ENCODE results near the gene EXD3.
"Not testable (repeated sequence)": the region's sequence is repeated elsewhere in the genome, so short reads cannot be mapped to it uniquely, and the experiment has no call there.

Gene EXD3

DNA sequence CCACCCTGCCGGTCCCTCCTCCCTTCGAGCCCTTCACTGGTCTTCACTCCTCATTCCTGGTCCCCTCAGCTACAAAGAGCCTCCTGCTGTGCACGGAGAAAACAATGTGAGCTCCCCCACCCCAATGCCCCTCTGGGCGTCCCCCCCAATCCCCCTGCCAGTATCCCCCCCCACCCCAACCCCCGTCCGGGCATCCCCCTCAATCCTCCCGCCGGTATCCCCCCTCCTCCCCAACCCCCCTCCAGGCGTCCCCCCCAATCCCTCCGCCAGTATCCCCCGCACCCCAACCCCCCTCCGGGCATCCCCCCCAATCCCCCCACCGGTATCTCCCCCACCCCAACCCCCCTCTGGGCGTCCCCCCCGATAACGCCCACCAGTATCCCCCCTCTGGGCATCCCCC is 42.8 kb downstream of the EXD3 start:
- no peak for DNase-seq (ENCODE audit: low read depth, low spot score)

GRCh38 chr9:137379761-137380161 is 43.2 kb downstream of the EXD3 start:
- no peak for DNase-seq (ENCODE audit: low read depth, low spot score)

DNA sequence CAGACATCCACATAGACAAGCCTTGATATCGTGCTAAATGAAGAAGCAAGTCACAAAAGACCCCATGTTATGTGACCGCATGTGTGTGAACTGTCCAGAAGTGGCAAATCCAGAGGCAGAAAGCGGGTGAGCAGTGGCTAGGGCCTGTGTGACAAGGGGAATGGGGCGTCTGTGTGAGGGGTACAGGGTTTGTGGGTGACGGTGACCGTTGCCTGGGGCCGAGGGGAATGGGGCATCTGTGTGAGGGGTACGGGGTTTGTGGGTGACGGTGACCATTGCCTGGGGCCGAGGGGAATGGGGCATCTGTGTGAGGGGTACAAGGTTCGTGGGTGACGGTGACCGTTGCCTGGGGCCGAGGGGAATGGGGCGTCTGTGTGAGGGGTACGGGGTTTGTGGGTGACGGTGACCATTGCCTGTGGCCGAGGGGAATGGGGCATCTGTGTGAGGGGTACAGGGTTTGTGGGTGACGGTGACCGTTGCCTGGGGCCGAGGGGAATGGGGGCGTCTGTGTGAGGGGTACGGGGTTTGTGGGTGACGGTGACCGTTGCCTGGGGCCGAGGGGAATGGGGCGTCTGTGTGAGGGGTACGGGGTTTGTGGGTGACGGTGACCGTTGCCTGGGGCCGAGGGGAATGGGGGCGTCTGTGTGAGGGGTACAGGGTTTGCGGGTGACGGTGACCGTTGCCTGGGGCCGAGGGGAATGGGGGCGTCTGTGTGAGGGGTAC is 44.1 kb downstream of the EXD3 start:
- DNase-seq (ENCODE audit: low read depth, low spot score): not testable (repeated sequence)

- DNase-seq (ENCODE audit: low read depth, low spot score): no peak
Measured at GRCh38 chr9:137376386-137376785, 46.6 kb downstream of the EXD3 start.

DNA sequence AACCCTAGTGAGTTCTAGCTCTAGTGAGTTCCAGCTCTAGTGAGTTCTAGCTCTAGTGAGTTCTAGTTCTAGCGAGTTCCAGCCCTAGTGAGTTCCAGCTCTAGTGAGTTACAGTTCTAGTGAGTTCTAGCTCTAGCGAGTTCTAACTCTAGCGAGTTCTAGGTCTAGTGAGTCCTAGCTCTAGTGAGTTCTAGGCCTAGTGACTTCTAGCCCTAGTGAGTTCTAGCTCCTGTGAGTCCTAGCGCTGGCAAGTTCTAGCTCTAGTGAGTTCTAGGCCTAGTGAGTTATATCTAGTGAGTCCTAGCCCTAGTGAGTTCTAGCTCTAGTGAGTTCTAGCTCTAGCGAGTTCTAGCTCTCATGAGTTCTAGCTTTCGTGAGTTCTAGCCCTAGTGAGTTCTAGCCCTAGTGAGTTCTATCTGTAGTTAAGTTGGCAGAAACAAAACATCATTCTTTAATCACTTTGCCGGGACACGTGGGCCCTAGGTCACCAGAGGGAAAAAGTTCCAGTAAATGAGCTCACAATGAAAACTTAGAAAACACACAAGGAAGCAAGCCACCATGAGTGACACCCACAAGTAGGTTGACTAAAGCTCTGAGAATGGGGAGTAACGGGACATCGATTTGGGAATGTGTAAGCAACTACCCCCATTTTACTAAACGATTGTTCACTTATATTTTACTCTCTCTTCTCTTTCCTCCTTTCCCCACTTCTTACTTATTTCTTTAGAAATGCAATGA is 47.5 kb downstream of the EXD3 start:
- DNase-seq (ENCODE audit: low read depth, low spot score): no peak

- DNase-seq (ENCODE audit: low read depth, low spot score): no peak
Measured at GRCh38 chr9:137374131-137374845, 48.7 kb downstream of the EXD3 start.

DNA sequence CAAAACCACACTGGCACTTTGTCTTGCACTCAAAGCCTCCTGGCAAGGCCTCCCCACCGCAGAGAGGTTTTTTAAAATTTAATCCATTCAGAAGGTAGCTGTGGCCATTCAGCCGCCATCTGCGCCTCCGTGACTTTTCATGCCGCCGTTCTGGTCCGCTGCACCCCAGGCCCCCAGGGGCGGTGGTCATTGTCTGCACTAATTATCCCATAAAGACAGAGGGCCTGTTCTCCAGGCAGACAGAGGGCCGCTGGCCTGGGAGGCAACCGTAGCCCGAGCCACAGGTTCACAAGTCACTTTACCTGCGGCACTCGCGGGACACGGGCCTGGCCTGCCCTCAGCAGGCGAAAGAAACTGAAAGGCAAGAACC is 49.4 kb downstream of the EXD3 start:
- no peak for DNase-seq (ENCODE audit: low read depth, low spot score)

- DNase-seq (ENCODE audit: low read depth, low spot score): no peak
Measured at GRCh38 chr9:137372693-137373610, 50.0 kb downstream of the EXD3 start.

DNA sequence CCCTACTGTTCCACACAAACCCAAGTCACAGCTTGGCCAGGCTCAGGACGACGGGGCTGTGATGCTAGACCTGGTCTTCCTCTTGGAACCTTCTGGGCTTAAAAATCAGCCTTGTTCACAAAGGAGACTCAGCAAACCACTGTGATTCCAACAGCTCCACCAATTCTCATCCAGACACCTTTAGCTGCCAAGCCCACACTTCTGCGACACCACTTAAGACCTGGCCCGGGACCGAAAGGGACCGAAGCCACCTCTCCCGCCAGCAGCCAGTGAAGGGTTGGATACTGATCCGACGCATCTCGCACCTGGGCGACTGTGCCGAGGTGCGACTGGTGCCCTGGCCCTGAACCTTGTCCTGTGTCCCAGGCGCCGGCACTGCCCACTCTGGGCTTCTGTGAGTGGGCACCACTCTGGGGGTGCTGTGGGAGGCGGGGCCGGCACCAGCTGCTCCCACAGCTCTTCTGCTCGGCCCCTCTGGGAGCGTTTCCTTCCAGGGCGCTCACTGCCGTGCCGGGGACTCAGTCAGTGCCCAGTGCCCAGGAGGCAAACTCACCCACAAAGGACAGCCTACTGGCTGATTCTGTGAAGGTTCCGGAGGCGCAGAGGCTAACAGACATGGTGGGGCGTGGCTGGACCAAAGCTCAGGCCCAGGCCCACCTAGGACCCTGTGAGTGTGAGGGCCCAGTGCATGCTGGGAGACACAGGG is 50.9 kb downstream of the EXD3 start:
- no peak for DNase-seq (ENCODE audit: low read depth, low spot score)

GRCh38 chr9:137371521-137371941 is 51.4 kb downstream of the EXD3 start:
- no peak for DNase-seq (ENCODE audit: low read depth, low spot score)

GRCh38 chr9:137370865-137371520 is 52.0 kb downstream of the EXD3 start:
- DNase-seq (ENCODE audit: low read depth, low spot score): no peak

DNA sequence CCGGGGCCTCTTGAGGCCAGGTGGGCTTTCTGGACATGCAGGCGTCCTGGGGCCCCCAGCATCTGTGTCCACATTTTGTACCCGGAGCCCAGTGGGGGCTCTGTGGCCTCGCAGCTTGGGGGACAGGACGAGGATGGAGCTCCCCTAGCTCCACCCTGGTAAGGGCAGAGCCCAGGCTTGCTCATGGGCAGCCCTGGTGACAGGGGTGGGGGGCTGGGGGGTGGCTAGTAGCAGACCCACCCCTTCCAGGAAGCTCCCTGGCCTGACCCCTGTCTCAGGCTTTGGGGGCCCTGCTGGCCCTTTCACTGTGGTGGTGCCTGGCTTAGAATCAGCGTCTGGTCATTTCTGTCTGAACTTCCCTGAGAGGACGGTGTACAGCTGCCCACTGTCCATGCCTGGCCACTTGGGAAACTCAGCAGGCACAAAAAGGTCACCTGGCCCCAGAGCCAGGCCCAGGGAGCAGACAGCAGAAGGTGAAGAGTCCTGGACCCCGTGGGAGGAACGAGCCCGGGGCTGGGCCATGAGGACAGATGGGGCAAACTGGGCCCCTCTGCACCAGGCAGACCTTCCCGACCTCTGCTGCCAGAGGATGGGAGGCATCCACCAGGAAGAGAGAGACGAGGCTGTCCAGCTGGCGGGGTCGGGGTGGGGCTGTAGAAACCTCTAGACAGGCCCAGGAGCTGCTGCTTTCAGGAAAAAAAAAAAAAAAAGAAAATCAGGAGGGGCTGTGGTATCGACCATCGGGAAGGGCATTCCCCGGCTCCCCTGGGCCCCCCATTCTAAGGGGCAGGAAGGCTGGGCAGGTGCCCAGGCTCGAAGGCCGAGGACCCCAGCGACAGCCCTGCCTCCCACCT is 52.8 kb downstream of the EXD3 start:
- no peak for DNase-seq (ENCODE audit: low read depth, low spot score)

GRCh38 chr9:137369061-137369787 is 53.7 kb downstream of the EXD3 start:
- DNase-seq (ENCODE audit: low read depth, low spot score): no peak

DNA sequence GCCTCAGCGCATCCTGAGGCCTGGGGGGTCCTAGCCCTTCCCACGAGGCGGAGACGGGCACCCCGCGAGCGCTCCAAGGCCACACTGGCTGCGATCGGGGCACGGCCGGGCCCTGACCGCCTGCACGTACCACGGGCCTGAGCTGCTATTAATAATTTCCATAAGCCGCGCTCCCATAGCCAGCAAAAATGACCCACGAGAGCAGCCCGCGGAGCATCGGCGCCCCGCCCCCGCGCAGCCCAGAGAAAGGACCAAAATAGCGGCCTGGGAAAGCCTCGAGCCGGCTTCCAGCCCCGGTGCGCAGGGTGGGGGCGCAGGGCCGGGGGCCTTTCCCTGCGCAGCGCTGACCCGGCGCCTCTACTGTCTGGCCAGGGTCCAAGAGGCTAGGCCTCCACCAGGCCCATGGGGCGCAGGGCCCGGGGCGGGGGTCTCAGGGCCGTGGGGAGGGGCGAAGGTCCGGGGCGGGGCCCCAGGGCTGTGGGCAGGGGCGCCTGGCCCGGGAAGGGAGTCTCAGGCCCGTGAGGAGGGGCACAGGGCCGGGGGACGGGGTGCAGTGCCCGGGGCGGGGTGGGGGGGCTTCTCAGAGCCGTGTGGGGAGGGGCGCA is 54.4 kb downstream of the EXD3 start:
- DNase-seq (ENCODE audit: low read depth, low spot score): no peak

DNA sequence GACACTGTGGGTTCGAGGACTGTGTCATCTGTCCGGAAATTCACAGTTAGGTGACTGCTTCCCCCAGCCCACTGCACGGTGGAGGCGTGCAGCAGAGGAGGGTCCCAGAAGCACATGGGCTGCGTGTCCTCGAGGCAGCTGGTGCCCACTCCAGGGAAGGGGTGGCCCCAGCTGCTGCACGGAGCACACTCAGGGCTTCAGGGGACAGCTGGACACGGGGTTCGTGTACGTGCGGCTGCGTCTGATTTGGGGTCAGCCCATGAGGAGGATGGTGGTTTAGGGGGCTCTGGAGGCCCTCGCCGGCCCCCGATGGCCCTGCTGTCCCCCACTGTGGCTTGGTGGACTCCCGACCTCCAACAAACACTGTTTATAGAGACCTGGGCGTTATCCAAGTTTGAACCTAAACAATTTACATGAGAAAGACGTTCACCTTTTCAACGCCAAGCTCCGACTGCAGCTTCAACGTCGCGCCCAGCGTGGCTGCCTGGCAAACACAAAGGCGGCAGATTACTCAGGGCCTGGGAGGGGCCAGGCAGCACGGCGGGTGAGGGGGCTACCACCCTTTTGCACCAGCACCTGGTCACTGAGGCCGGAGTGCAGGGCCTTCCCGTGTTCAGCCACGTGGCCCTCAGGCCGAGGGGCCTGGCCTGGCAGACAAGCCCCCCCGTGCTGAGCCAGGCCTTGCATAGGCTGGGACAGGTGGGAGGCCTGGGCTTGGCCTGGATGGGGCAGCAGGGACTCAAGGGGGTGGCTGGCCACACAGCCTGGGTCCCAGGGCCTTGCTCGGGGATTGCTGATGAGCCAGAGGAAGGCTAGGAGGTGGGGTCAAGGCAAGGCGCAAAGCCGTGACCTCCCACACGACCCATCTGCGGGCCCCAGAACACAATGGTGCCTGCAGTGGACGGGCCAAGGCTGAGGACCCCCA is 55.2 kb downstream of the EXD3 start:
- no peak for DNase-seq (ENCODE audit: low read depth, low spot score)

- DNase-seq (ENCODE audit: low read depth, low spot score): no peak
Measured at GRCh38 chr9:137366891-137367381, 56.0 kb downstream of the EXD3 start.

DNA sequence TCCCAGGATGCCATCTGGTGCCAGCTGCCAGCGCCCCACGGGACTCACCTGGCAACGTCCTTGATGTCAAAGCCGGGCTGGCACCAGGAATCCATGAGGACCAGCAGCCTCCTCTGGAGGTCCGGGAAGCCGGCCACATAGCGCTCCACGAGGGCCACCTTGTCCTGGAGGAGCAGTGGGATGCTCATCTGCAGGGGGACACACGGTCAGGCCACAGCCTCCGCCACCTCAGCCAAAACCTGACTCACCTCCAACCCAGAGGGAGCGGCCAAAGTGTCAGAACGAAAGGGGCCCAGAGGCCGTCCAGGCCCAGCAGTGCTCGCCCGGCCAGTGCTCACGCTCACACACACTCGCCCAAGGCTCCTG is 56.5 kb downstream of the EXD3 start:
- no peak for DNase-seq (ENCODE audit: low read depth, low spot score)

Data from activated CD4-positive, CD25-positive, alpha-beta regulatory T cell treated with anti-CD3 and anti-CD28 coated beads, Interleukin-2, amount 50 U/mL, for 16 hours (primary cell).